Dermis microvascular lymphatic vessel endothelial cell (primary cell): ENCODE results near the gene AOPEP. TPM values are rescaled to one million over a fixed set of nuclear protein-coding genes. Genes with fewer than 3 reads are reported as not detected.
A peak's percentile ranks its signal among the peaks of the same experiment; 100 is the strongest.

Experiments
- DNase-seq, 2 donors: peaks; one replicate each; pipeline versions ENCODE4 v3.0.0 to v3.0.0-alpha.2; 2010; ENCODE audit warnings: low read depth in 2 of 2
- total RNA-seq: library from RNA; depleted of rRNA; stranded (reverse); fragments of >200 nt; gene quantifications from 2 replicates; pipeline ENCODE4 v1.2.1, GENCODE V29; 2014

Gene AOPEP
- total RNA-seq, 1 donor from 2014 or later: 24.6 TPM

DNA sequence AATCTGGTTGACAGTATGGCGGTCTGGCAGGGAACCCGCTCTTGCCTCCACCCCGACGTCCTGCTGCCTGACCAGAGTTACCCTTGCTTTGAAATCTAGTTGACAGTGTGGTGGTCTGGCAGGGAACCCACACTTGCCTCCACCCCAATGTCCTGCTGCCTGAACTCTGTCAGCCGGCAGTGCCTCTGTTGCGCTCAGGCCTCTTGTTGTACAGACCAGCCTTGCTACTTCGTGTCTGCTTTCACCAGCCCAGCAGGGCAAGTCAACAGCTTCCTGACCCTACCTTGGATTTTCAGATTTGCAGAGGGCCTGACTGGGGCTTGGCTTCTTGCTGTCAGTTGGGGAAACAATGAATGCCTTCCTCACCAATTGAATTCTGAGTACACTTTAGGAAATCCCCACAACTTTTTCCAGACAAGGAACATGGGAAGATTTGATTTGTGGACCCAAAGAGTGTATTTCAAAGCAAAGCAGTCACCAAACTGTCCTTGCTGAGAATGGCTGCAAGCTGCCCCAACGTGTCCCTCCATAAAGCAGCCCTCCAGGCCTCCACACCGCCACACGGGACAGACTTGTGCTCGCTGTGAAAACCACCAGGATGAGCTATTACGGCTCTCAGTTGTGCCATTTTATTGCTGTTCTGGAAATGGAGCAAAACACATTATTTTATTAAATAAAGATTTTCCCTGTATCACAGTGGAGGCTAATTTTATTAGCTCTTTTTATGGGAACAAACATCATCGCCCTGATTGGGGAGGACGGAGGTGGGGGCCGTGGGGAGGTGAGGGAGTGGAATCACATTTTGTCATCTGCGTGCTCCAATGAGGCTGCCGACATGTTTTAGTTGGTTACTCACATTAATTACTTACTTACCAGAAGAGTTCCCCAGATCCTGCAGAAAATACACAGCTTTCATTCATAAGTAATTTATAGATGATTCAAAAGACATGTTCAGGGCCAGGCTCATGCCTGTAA lies 189.3 kb downstream of the AOPEP start:
- no peak for DNase-seq

DNA sequence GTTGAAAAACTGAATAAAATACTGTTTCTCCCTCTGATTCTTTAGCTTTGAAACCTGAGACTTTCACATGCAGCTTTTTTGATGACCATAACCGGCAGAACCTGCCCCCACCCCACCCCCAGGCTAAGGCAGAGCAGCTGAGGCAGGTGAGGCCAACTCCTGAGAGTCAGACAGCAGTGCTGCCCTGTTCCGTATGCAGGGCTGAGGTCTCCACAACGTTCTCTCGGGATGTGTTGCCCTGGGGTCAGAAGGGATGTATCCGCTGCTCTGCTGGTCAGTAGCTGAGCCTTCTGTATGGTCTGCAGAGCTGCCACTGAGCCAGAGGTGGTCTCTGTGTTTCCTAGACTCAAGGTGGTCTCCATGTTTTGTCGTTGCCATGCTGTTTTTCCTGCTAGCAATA lies 190.5 kb downstream of the AOPEP start:
- no peak for DNase-seq

DNA sequence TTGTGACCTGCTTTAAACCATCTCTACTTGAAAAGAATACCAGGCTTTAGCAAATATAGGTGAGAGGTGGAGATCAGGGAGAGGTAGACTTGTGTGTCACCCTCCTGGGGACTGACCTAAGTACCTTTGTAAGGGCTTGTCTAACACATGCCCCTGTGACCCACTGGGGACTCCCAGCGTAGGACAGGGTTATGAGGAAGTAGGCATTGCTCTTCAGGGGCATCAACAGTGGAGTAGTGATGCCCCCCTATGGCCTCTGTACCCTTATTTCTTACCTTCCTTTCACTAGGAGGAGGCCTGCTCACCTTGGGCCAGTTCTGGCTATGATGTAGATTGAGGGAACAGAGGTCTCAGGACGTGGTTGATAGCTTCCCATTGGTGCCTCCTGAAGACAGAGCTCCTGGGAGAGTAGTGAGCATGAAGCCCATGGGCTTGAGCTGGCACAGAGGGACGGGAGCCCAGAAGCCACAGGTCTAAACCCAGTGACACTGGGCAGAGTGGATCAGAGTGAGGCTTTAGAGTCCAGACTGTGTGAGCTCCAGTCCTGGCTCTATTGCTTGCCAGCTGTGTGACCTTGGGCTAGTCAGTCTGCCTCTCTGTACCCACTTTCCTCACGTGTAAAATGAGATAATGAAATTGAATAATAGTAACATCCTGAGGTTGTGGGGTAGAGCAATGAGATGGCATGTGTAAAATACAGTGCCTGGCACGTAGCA lies 191.7 kb downstream of the AOPEP start:
- no peak for DNase-seq

DNA sequence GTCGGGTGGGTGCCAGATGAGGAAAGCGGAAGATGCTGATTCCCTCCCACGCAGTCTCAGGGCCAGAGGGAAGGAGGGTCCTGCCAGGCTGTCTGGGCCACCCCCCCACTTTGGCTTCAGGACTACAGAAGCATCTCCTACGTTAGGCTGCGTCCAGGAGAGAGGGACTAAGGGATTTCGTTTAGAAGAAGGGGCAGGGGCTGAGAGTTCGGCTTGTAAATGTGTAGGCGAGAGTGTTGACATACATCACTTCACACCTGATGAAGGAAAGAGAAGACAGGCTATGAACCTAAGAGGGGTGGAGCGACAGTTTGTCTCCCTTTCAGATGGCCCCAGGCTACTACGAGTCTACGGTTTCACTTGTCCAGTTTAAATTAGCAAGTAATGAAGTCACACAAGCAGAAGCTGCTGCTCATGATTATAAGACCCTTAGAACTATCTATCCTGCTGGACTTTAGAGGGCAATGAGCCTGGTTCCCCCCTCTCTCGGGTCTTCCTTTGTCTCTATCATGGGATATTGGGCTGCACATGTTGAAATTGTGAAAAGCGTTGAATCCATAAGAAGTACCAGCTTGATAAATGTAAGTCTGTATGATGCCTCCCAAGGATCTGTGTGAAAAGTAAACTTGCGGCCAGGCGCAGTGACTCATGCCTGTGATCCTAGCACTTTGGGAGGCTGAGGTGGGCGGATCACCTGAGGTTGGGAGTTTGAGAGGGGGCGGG lies 193.0 kb downstream of the AOPEP start:
- no peak for DNase-seq

DNA sequence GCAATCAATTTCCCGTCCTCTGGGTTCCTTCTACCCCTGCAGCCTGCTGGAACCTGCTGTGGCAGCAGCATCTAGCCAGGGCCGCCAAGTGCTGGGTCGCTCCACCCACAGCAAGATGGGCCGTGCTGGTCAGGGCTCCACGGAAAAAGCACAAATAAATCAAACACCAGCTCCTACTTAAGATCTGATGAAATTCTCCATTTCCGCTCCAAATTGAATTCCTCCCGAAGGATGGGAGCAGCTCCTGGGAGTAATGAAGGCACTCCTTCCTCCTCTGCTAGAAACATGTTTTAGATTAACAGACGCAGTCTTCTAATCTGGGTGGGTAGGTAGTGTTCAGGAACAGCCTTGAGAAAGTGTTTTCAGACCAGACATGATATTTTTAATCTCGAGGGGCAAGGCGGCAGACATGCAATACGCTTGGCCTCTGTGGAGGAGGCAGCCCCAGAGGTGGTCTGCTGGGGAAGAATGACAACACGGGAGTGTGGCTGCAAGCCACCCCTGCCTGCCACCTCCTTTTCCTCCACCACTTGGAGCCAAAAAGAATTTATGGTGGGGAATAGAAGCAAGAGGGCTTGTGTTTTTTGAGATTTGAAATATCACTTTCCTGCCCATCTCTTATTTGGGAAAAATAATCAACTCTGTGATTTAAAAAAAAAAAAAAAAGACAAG lies 194.1 kb downstream of the AOPEP start:
- DNase-seq: no peak

DNA sequence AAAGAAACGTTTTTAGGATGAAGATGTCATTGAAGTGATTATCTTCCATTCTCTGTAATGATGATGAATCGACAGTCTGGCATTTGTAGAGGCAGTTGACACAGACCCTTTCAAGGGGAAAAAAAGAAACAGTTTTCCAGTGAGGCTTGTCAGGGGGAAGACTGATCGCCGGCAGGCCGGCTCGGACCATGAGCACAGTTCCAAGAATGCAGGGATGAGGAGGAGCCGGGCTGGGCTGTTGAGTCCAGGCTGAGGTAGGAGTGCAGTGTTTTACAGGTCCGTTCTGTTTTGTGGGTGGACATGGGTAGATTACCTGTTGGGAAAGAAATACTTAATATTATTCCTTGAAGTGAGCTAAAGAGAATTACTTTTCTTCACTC lies 194.6 kb downstream of the AOPEP start:
- DNase-seq: no peak

DNA sequence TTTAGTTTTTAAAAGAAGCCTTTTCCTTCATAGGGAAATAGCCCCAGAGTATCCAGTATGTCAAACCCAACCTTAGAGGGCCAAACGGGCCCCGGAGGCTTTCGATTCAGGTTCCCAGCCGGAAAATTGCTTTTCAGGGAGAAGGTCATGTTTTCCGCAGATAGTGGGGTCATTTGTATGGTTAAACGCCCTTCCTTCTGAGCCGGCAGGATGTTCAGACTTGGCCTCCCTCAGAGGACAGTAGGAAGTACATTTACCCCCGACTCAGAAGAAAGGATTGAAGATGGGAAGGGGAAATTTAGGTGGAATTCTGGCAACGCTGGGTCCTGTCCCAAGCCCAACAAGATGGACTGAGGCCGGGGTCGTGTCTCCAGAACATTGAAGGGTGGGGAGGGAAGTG lies 195.2 kb downstream of the AOPEP start:
- no peak for DNase-seq

DNA sequence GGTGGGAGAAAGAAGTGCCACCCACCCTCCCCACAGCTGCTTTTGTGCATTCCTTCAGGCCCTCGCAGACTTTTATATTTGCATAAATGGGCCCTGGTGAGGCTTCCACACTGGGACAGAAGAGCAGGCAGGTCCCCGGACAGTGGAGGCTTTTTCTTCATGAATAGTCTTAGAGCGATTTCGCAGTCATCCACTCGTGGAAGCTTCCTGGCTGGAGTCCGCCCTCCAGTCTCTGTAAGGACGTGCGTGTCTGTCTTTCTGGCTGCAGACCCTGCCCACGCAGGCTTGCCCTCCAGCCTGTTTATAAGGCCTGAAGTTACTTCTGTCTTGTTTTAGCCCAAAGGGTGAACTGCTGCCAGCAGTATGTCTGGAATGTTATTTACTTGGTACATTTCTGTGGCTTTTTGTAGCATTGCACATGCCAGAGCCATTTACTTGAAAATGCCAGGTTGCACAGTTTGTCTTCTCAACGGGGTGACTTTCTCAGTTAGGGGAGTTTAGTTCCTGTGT lies 195.7 kb downstream of the AOPEP start:
- DNase-seq: peak in 1 of 2 donors; percentile 72

DNA sequence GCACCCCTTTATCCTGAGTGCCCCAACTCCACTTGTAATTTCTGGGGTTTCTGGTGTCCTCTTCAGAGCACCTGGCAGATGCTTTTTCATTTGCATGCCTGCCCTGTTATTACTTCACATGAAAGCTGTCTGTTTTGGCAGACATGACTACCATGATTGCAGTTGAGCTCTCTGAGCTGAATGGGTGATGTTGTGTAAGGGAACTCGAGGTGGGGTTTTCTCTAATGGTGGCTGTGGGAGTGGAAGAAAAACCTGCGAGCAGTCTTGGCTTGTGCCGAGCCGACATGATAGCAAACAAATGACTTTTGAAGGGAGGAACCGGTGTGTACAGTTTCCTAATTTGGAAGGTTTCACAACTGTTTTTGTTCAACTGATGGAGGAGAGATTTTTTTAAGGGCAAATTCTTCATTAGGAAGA lies 196.2 kb downstream of the AOPEP start:
- no peak for DNase-seq

DNA sequence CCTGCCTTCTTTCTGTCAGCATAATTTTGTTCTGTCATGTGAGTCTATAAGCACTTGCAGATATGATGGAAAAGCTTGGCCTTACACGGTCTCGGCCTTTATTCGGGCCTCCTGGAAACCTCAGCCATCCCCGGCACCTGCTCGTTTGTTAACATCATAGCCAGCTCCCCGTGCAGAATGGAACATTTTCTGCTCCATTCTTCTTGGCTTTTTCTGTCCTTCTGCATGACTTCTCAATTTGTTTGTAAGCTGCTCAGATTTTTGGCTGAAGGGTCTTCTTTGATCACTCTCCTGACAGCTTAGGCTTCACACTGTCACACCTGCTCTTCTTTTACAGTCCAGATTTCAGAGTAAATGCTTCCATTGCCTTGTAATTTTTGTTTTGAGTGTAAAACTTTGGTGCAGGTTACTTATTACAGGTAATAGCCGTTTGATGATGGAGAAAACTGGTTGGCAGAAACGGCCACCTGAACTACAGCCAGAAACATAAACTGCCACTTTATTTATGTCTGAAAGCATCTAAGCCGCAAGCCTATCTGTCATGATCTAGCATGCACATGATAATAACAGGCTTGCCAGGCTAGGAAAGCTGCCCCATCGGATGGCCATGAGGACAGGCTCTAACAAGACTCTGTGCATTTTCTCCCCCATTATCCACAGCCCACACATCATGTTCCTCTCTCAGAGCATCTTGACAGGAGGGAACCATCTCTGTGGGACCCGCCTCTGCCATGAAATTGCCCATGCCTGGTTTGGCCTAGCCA lies 197.0 kb downstream of the AOPEP start:
- no peak for DNase-seq

DNA sequence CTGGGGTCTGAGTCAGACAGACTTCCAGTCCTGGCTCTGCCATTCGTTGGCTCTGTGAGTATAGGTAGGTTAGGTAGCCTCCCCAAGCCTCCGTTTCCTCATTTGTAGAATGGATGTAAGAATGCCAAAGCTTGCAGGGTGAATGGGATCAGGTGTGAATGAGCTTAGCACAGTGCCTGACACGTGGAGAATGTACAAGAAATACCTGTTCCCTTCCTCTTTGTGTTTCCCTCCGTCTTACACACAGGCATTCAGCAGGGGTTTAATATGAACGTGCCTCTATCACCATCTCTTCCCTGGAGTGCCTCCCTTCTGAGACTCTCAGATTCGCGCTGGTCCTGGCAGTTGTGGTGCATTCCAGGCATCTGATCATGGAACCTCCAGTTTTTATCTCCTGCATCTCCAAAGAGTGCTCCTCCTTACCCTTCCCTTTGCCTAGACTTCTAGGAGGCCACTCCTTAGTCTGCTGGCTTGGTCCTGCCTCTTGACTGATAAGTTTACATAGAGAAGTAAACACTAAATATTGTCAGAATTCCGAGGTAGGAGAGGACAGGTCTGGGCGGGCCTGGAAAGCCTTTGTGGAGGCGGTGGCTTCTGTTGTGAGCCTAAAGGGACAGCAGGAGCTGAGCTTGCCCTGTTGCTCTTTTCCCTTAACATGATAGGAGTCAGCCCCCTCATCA lies 199.4 kb downstream of the AOPEP start:
- DNase-seq: no peak

DNA sequence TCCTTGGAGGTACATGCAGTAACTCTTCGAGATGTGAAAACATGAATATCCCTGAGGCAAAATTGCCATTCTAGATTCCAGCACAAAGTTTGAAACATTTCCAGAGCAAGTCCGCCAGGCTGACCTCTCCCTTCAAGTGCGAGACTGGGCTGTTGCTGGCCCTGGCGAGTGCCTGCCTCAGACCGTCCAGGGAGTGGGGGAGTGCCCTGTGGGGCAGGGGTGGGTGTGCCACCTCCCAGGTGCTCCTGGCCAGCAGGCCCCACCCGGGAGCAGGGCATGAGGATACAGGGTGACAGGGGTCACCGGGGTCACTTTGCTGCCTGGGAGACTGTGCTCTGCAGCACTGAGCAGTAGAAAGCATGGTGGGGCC lies 199.9 kb downstream of the AOPEP start:
- no peak for DNase-seq

DNA sequence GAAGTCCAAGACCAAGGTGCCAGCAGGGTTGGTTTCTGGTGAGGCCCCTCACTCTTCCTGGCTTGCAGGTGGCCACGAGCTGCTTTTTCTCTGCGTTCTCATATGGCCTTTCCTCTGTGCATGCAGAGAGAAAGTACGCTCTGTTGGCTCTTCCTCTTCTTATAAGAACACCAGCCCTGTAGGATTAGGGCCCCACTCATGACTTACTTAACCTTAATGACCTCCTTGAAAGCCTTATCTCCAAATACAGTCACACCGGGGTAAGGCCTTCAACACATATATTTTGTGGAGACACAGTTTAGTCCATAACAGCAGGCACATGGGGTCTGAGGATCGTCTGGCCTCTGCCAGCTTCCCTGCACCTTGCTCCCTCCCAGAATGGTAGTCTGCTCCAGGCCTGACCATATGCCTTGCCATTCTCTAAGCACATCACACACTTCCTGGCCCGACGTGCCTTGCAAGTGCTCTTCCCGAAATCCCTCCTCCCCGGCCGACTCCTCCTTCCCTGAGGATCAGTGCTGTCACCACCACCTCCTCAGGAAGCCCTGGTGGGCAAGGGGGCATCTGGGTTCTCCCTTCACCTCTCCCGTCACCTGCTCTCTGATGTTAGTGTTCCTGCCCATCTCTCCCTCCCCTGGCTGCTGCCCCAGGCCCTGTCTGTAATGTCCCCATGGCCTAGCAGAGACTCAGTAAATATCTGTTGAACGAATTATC lies 200.7 kb downstream of the AOPEP start:
- DNase-seq: no peak

DNA sequence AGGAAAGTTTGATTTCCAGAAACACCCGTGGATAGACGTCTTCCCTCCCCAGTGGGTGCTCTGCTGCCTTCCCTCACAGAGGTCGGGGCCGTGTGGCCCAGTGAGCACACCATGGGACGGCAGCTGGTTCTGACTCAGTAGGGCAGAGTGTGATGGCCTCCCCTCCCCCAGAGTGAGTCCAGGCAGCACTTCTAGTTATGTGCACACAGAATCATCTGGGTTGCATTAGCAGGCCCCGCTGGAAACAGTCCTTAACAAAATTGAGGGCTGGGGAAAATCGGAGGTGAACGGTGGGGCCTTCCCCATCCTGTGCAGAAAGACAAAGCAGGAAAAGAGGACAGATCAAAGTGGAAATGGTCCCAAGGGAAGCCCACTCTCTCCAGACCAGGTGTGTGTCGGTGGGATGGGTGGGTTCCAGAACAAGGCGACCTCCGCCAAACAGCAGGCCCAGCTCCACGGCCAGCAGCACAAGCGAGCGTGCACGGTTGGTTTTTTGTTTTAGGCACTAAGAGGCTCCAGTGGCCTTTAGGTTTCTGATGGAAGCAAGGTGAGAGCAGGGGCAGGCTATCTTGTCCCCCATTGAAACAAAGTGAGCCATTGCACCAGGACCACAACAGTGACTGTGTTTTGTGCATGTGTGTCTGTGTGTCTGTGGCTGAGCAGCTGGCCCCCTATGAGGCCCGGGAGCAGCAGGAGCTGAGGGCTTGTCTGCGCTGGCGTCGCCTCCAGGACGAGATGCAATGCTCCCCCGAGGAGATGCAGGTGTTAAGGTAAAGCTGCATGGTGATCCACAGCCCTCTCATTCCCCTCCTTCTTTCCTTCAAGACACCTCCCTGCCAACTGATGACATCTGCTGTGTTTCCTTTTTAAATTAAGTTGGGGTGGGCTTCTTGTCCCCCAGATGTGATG lies 201.5 kb downstream of the AOPEP start:
- no peak for DNase-seq

DNA sequence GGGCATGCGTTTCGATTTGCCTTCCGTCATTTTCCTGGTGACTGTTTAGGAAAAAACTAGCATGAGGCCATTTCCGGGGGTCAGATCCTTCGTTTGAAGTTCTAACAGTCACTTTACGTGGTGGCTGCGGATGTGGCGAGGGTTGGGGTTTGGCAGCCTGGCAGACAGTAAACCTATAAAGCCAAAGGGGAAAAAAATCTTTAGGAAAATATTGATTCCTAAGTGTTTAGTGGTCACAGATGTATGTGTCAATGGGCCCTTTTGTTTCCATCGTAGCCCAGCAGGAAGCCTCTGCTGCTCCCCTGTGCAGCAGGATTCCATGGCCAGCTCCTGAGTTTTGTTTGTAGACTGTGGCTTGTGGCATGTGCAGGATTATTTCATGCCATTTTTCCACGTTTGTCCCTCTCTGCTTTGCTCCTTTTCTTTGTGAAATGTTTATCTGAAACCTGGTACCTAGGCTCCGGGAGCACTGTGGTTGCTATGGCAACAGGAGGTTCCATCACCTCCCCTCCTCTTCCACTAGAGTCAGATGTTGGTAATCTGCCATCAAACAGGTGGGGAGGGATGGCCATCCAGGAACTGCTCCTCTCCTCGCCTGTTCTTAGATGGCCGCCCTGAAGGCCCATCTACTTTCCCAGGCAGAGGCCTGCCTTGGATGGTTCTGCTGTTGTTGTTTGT lies 202.3 kb downstream of the AOPEP start:
- DNase-seq: peak; percentile 88

DNA sequence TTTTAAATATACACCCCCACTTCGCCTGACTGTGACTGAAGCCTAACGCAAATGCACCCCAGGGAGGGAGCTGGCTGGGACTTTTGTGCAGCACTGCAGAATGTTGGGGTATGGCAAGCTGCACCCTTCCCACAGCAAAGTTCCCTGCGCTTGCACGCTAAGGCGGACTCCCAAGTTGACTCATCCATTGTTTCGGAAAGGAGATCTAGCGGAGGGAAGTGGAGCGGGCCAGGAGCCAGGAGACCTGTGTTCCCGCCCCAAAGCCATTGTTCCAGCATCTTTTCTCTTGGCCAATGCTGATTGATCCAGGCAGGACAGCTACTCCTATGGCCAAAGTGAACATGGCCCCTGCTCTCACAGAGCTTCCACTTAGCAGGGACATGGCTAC lies 202.9 kb downstream of the AOPEP start:
- DNase-seq: peak; percentile 92 to 100

DNA sequence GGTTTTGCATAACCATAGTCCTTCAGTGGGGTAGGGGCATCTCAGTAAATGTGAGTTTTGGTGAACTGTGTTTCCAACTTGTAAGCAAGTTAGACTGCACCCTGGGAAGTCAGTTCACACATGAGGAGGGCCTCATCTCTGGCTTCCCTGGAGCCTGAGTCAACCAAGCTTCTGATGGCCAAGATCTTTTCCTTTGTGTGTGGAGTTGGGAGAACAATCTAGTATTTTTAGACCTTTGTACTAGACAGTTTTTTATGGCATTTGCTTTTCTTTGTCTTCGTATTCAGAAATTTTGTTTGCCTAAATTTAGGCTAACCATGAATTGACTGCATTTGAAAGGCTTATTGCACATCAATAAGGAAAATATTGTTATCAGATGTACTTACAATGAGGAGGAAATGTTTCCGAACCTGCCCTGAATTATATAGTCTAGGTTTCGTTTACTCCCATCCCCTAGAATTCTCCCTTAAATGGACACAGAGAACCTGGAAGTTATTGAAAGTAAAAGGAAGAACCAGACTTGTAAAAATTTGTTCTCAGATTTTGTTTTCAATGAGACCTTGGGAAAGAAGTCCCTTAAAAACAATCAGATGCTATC lies 204.6 kb downstream of the AOPEP start:
- no peak for DNase-seq
